KMS-11 (cell line): Measurements from ENCODE around the gene MB21D2.

Experiments used
- H2AFZ ChIP-seq: fragments of 200-600 bp; sonication (generic); 2 replicates; pipeline ENCODE4 v1.6.1; 2016; ENCODE audit warnings: antibody characterized with exemption, mixed run types, low read depth
- H3K27ac ChIP-seq: fragments of 200-600 bp; sonication (generic); 2 replicates; pipeline ENCODE4 v1.6.1; 2016; ENCODE audit warnings: mild to moderate bottlenecking, mixed run types
- H3K27me3 ChIP-seq: fragments of 200-600 bp; sonication (generic); 2 replicates; pipeline ENCODE4 v1.6.1; 2017; ENCODE audit warnings: mild to moderate bottlenecking, low read depth, mixed run types, moderate library complexity; ENCODE audit not compliant: insufficient read depth
- H3K36me3 ChIP-seq: fragments of 200-600 bp; sonication (generic); 2 replicates; pipeline ENCODE4 v1.6.1; 2017; ENCODE audit warnings: mild to moderate bottlenecking, mixed run types; ENCODE audit not compliant: insufficient read depth
- H3K4me1 ChIP-seq: fragments of 200-600 bp; sonication (generic); 2 replicates; pipeline ENCODE4 v1.6.1; 2016; ENCODE audit warnings: mild to moderate bottlenecking, low read depth, mixed run types; ENCODE audit not compliant: poor library complexity, severe bottlenecking
- H3K4me2 ChIP-seq: fragments of 200-600 bp; sonication (generic); 2 replicates; pipeline ENCODE4 v1.7.0; 2016; ENCODE audit warnings: mild to moderate bottlenecking, mixed run types
- H3K4me3 ChIP-seq: fragments of 200-600 bp; sonication (generic); IDR thresholded peaks from 2 replicates; pipeline ENCODE4 v1.6.1; 2017; ENCODE audit warnings: low read depth, low read length, mixed read lengths; ENCODE audit not compliant: insufficient read depth
- H3K79me2 ChIP-seq: fragments of 200-600 bp; sonication (generic); 2 replicates; pipeline ENCODE4 v1.6.1; 2016; ENCODE audit warnings: low read depth, mixed run types; ENCODE audit not compliant: insufficient read depth
- H3K9ac ChIP-seq: fragments of 200-600 bp; sonication (generic); 2 replicates; pipeline ENCODE4 v1.6.1; 2016; ENCODE audit warnings: mild to moderate bottlenecking, mixed run types
- H4K20me1 ChIP-seq: fragments of 200-600 bp; sonication (generic); 2 replicates; pipeline ENCODE4 v1.6.1; 2016; ENCODE audit warnings: mild to moderate bottlenecking, mixed run types; ENCODE audit not compliant: insufficient read depth
- CTCF ChIP-seq: fragments of 200-600 bp; sonication (generic); conservative IDR thresholded peaks from 2 replicates; pipeline ENCODE4 v1.6.1; 2017; ENCODE audit warnings: low read depth, mild to moderate bottlenecking, antibody characterized with exemption, low read length, moderate library complexity, mixed read lengths

MB21D2 gene

GRCh38 chr3:192914848-192915247 is 2.8 kb downstream of the MB21D2 start:
- Histone ChIP-seq H3K9ac (no peak overlapping the region; the same call in 1 of the 2 replicates), H3K36me3 (no peaks in the 10 kb centered on the region), H3K4me3 (no peak overlapping the region), H4K20me1 (no peaks in the 10 kb centered on the region), H3K4me2 (peak overlapping the region; percentile 73), H3K79me2 (peaks cover 76% of the 10 kb centered on the region), H3K27me3 (no peaks in the 10 kb centered on the region), H3K27ac (peak overlapping the region; percentile 37; the same call in 1 of the 2 replicates), H3K4me1 (peaks cover 60% of the 10 kb centered on the region), H2AFZ (no peak overlapping the region)
- no peak for TF ChIP-seq CTCF

- Histone ChIP-seq H3K36me3 (no peaks in the 10 kb centered on the region), H3K27me3 (no peaks in the 10 kb centered on the region), H4K20me1 (no peaks in the 10 kb centered on the region), H3K4me3 (no peak overlapping the region), H3K4me2 (peak overlapping the region; percentile 73), H3K27ac (no peak overlapping the region), H3K79me2 (peaks cover 86% of the 10 kb centered on the region), H2AFZ (no peak overlapping the region), H3K4me1 (peaks cover 56% of the 10 kb centered on the region), H3K9ac (no peak overlapping the region)
- TF ChIP-seq CTCF: no peak
Measured at GRCh38 chr3:192913540-192913939, 4.1 kb downstream of the MB21D2 start.

- H3K79me2 ChIP-seq: peaks cover 93% of the 10 kb centered on the region
- TF ChIP-seq CTCF: no peak
- H3K4me2 ChIP-seq: 0 out of 2 replicates have a peak overlapping the region, but pooled peaks have one; percentile 5
- H3K4me1 ChIP-seq: peaks cover 55% of the 10 kb centered on the region
- no peak overlapping the region for H2AFZ ChIP-seq
- no peak overlapping the region for H3K9ac ChIP-seq
- H3K36me3 ChIP-seq: no peaks in the 10 kb centered on the region
- no peak overlapping the region for H3K27ac ChIP-seq
- H3K27me3 ChIP-seq: no peaks in the 10 kb centered on the region
- no peaks in the 10 kb centered on the region for H4K20me1 ChIP-seq
- no peak overlapping the region for H3K4me3 ChIP-seq
Measured at GRCh38 chr3:192911293-192911692, 6.4 kb downstream of the MB21D2 start.

- Histone ChIP-seq H4K20me1 (no peaks in the 10 kb centered on the region), H3K79me2 (peaks cover 92% of the 10 kb centered on the region), H2AFZ (no peak overlapping the region), H3K4me1 (peaks cover 38% of the 10 kb centered on the region), H3K27ac (no peak overlapping the region), H3K9ac (no peak overlapping the region), H3K4me2 (no peak overlapping the region), H3K27me3 (no peaks in the 10 kb centered on the region), H3K4me3 (no peak overlapping the region), H3K36me3 (no peaks in the 10 kb centered on the region)
- no peak for TF ChIP-seq CTCF
Measured at GRCh38 chr3:192907784-192908183, 9.9 kb downstream of the MB21D2 start.
